SK-N-SH (cell line): ENCODE results near the gene MYH10.

Experiments
- CHD2 ChIP-seq: fragments of 150-350 bp; IDR thresholded peaks from 2 replicates; pipeline ENCODE4 v1.6.1; 2018; ENCODE audit warnings: low read length; ENCODE audit not compliant: partially characterized antibody
- EZH2phosphoT487 ChIP-seq: fragments of 200-600 bp; sonication (generic); IDR thresholded peaks from 2 replicates; pipeline ENCODE4 v1.6.1; 2017; ENCODE audit warnings: low read depth, mixed run types, mild to moderate bottlenecking, antibody characterized with exemption, moderate library complexity, borderline replicate concordance
- JUND ChIP-seq: IDR thresholded peaks from 2 replicates; pipeline ENCODE4 v1.4.0; 2012
- NRF1 ChIP-seq: IDR thresholded peaks from 2 replicates; pipeline ENCODE4 v1.6.1; 2012; ENCODE audit warnings: low read depth, mild to moderate bottlenecking, low read length
- POLR2AphosphoS5 ChIP-seq: IDR thresholded peaks from 2 replicates; pipeline ENCODE4 v1.6.1; 2012; ENCODE audit warnings: low read depth, low read length
- RAD21 ChIP-seq: IDR thresholded peaks from 2 replicates; pipeline ENCODE4 v1.6.1; 2012; ENCODE audit warnings: mild to moderate bottlenecking, low read length
- RCOR1 ChIP-seq: fragments of 150-350 bp; IDR thresholded peaks from 2 replicates; pipeline ENCODE4 v1.6.1; 2017; ENCODE audit warnings: antibody characterized with exemption, low read length
- SIN3A ChIP-seq: IDR thresholded peaks from 2 replicates; pipeline ENCODE4 v1.6.1; 2012; ENCODE audit warnings: low read depth, mild to moderate bottlenecking, low read length, moderate library complexity, borderline replicate concordance
- YY1 ChIP-seq: IDR thresholded peaks from 2 replicates; pipeline ENCODE4 v1.4.0; 2012; ENCODE audit warnings: low read depth, mild to moderate bottlenecking
- TF ChIP-seq, protein P1 (sequence below): fragments of 200-600 bp; sonication (generic); IDR thresholded peaks from 2 replicates; pipeline ENCODE4 v1.6.1; 2017; ENCODE audit warnings: antibody characterized with exemption, mild to moderate bottlenecking, moderate library complexity
- TF ChIP-seq, protein P2 (sequence below): IDR thresholded peaks from 2 replicates; pipeline ENCODE4 v1.4.0; 2012; ENCODE audit warnings: low read depth, borderline replicate concordance
- TF ChIP-seq, protein P3 (sequence below): fragments of 150-350 bp; IDR thresholded peaks from 2 replicates; pipeline ENCODE4 v1.6.1; 2017; ENCODE audit warnings: antibody characterized with exemption, low read length, low read depth, borderline replicate concordance

DNA sequence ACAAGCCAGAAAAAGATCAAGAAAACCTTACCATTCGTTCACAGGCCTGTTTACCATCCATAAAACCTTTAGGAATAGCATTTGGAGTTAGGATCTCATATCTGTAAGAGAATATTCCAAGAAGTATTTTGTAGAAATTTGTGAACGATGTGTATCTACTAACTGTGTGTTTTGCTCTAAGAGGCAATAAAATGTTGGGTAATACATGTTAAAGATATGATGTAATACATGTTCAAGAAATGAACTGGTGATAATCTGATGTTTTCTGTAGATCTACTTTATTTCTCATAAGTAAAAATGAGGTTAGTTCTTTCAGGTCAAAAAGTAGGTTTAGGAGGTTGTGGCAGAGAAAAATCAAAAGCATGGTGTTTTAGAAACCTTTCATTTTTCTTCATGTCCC lies 111.7 kb downstream of the MYH10 start:
- TF ChIP-seq EZH2phosphoT487 (no peak), JUND (no peak), CHD2 (no peak), RAD21 (no peak), POLR2AphosphoS5 (no peak), SIN3A (no peak), RCOR1 (no peak), YY1 (no peak), NRF1 (no peak)
- TF ChIP-seq, protein P1, sequence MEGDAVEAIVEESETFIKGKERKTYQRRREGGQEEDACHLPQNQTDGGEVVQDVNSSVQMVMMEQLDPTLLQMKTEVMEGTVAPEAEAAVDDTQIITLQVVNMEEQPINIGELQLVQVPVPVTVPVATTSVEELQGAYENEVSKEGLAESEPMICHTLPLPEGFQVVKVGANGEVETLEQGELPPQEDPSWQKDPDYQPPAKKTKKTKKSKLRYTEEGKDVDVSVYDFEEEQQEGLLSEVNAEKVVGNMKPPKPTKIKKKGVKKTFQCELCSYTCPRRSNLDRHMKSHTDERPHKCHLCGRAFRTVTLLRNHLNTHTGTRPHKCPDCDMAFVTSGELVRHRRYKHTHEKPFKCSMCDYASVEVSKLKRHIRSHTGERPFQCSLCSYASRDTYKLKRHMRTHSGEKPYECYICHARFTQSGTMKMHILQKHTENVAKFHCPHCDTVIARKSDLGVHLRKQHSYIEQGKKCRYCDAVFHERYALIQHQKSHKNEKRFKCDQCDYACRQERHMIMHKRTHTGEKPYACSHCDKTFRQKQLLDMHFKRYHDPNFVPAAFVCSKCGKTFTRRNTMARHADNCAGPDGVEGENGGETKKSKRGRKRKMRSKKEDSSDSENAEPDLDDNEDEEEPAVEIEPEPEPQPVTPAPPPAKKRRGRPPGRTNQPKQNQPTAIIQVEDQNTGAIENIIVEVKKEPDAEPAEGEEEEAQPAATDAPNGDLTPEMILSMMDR: no peak
- TF ChIP-seq, protein P2, sequence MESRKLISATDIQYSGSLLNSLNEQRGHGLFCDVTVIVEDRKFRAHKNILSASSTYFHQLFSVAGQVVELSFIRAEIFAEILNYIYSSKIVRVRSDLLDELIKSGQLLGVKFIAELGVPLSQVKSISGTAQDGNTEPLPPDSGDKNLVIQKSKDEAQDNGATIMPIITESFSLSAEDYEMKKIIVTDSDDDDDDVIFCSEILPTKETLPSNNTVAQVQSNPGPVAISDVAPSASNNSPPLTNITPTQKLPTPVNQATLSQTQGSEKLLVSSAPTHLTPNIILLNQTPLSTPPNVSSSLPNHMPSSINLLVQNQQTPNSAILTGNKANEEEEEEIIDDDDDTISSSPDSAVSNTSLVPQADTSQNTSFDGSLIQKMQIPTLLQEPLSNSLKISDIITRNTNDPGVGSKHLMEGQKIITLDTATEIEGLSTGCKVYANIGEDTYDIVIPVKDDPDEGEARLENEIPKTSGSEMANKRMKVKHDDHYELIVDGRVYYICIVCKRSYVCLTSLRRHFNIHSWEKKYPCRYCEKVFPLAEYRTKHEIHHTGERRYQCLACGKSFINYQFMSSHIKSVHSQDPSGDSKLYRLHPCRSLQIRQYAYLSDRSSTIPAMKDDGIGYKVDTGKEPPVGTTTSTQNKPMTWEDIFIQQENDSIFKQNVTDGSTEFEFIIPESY: no peak
- TF ChIP-seq, protein P3, sequence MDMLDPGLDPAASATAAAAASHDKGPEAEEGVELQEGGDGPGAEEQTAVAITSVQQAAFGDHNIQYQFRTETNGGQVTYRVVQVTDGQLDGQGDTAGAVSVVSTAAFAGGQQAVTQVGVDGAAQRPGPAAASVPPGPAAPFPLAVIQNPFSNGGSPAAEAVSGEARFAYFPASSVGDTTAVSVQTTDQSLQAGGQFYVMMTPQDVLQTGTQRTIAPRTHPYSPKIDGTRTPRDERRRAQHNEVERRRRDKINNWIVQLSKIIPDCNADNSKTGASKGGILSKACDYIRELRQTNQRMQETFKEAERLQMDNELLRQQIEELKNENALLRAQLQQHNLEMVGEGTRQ: no peak
